HepG2 (cell line): Measurements from ENCODE around the gene SEMA6D.

Source experiments
- ATF3 ChIP-seq: sonication (generic); formaldehyde crosslinking; IDR thresholded peaks from 2 replicates; pipeline ENCODE4 v1.4.0; 2020; ENCODE audit warnings: missing genetic modification reagents
- CTCF ChIP-seq: sonication (generic); formaldehyde crosslinking; IDR thresholded peaks from 2 replicates; pipeline ENCODE4 v1.5.0; 2020; ENCODE audit warnings: mild to moderate bottlenecking, missing genetic modification reagents, moderate library complexity
- EZH2 ChIP-seq: conservative IDR thresholded peaks from 2 replicates; pipeline ENCODE4 v1.6.1; 2012; ENCODE audit warnings: mild to moderate bottlenecking, low read depth, low read length, moderate library complexity
- FOXP4 ChIP-seq: sonication (generic); formaldehyde crosslinking; IDR thresholded peaks from 2 replicates; pipeline ENCODE4 v1.4.0; 2020; ENCODE audit warnings: missing genetic modification reagents
- HOXD1 ChIP-seq: sonication (generic); formaldehyde crosslinking; IDR thresholded peaks from 2 replicates; pipeline ENCODE4 v1.5.0; 2020; ENCODE audit warnings: missing genetic modification reagents
- ZZZ3 ChIP-seq: sonication (generic); formaldehyde crosslinking; IDR thresholded peaks from 2 replicates; pipeline ENCODE4 v1.4.0; 2020; ENCODE audit warnings: missing genetic modification reagents, mild to moderate bottlenecking, borderline replicate concordance
- TF ChIP-seq, protein P1 (sequence below), 2 experiments: IDR thresholded peaks; 2 replicates each; pipeline ENCODE4 v1.6.1; 2011 to 2012; ENCODE audit warnings: low read length in 2 of 2, borderline replicate concordance in 1 of 2, low read depth in 1 of 2, mild to moderate bottlenecking in 1 of 2, moderate library complexity in 1 of 2
- TF ChIP-seq, protein P2 (sequence below): sonication (generic); formaldehyde crosslinking; IDR thresholded peaks from 2 replicates; pipeline ENCODE4; 2020; ENCODE audit warnings: missing genetic modification reagents, mild to moderate bottlenecking, borderline replicate concordance

DNA sequence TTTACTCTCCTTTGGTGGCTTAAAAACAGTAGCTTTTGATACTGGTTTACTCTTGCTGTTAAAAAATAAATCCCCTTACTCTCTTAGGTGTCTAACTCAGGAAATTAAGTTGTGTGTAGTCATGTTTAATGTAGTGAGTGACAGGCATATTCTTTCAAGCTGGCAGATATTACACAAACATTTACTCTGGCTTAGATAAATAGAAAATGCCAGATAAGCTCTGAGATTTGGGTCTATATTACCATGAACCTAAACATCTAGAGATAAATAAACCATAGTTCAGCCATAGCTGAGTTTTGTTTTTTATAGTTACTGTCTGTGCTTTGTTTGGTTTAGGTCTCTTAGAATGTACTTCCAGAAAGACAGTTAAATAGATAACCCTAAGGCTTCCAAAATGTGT lies 2.4 kb downstream of the SEMA6D start:
- TF ChIP-seq HOXD1: no peak
- TF ChIP-seq CTCF (CRISPR knock-in tag): no peak
- no peak for TF ChIP-seq ZZZ3 (CRISPR knock-in tag)
- no peak for TF ChIP-seq EZH2
- TF ChIP-seq, protein P1, sequence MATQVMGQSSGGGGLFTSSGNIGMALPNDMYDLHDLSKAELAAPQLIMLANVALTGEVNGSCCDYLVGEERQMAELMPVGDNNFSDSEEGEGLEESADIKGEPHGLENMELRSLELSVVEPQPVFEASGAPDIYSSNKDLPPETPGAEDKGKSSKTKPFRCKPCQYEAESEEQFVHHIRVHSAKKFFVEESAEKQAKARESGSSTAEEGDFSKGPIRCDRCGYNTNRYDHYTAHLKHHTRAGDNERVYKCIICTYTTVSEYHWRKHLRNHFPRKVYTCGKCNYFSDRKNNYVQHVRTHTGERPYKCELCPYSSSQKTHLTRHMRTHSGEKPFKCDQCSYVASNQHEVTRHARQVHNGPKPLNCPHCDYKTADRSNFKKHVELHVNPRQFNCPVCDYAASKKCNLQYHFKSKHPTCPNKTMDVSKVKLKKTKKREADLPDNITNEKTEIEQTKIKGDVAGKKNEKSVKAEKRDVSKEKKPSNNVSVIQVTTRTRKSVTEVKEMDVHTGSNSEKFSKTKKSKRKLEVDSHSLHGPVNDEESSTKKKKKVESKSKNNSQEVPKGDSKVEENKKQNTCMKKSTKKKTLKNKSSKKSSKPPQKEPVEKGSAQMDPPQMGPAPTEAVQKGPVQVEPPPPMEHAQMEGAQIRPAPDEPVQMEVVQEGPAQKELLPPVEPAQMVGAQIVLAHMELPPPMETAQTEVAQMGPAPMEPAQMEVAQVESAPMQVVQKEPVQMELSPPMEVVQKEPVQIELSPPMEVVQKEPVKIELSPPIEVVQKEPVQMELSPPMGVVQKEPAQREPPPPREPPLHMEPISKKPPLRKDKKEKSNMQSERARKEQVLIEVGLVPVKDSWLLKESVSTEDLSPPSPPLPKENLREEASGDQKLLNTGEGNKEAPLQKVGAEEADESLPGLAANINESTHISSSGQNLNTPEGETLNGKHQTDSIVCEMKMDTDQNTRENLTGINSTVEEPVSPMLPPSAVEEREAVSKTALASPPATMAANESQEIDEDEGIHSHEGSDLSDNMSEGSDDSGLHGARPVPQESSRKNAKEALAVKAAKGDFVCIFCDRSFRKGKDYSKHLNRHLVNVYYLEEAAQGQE (IDR thresholded peaks at IDR 0.05; ENCODE audit: borderline replicate concordance in 1 of 2, low read depth in 1 of 2, low read length in 2 of 2): no peak
- no peak for TF ChIP-seq ATF3 (CRISPR knock-in tag)
- no peak for TF ChIP-seq FOXP4 (CRISPR knock-in tag)
- TF ChIP-seq, protein P2, sequence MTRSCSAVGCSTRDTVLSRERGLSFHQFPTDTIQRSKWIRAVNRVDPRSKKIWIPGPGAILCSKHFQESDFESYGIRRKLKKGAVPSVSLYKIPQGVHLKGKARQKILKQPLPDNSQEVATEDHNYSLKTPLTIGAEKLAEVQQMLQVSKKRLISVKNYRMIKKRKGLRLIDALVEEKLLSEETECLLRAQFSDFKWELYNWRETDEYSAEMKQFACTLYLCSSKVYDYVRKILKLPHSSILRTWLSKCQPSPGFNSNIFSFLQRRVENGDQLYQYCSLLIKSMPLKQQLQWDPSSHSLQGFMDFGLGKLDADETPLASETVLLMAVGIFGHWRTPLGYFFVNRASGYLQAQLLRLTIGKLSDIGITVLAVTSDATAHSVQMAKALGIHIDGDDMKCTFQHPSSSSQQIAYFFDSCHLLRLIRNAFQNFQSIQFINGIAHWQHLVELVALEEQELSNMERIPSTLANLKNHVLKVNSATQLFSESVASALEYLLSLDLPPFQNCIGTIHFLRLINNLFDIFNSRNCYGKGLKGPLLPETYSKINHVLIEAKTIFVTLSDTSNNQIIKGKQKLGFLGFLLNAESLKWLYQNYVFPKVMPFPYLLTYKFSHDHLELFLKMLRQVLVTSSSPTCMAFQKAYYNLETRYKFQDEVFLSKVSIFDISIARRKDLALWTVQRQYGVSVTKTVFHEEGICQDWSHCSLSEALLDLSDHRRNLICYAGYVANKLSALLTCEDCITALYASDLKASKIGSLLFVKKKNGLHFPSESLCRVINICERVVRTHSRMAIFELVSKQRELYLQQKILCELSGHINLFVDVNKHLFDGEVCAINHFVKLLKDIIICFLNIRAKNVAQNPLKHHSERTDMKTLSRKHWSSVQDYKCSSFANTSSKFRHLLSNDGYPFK (CRISPR knock-in tag): no peak
